H9 (cell line): ENCODE results near the gene PRPSAP2. TPM values are rescaled to one million over a fixed set of nuclear protein-coding genes. Genes with fewer than 3 reads are reported as not detected.

Experiments
- DNase-seq: peaks from one replicate; pipeline ENCODE4 v3.0.0-alpha.2; 2017
- H2AFZ ChIP-seq: one replicate; pipeline ENCODE4 v1.6.1; 2013; ENCODE audit warnings: mild to moderate bottlenecking, low read length, control low read depth, moderate library complexity
- H2AK5ac ChIP-seq: 2 replicates; pipeline ENCODE4 v1.6.1; 2013; ENCODE audit warnings: low read length, control low read depth, mixed read lengths; ENCODE audit not compliant: insufficient read length
- H2BK120ac ChIP-seq: one replicate; pipeline ENCODE4 v1.6.1; 2013; ENCODE audit warnings: low read depth, mild to moderate bottlenecking, low read length, control low read depth, inconsistent platforms; ENCODE audit not compliant: poor library complexity, severe bottlenecking
- H2BK12ac ChIP-seq: 2 replicates; pipeline ENCODE4 v1.6.1; 2013; ENCODE audit warnings: low read length, control low read depth, mixed read lengths, low read depth; ENCODE audit not compliant: insufficient read length
- H2BK15ac ChIP-seq: 2 replicates; pipeline ENCODE4 v1.6.1; 2013; ENCODE audit warnings: low read depth, low read length, control low read depth
- H2BK20ac ChIP-seq: one replicate; pipeline ENCODE4 v1.6.1; 2013; ENCODE audit warnings: low read depth, mild to moderate bottlenecking, low read length, control low read depth, inconsistent platforms; ENCODE audit not compliant: poor library complexity, severe bottlenecking
- H2BK5ac ChIP-seq: 2 replicates; pipeline ENCODE4 v1.6.1; 2013; ENCODE audit warnings: low read length, control low read depth, mixed read lengths; ENCODE audit not compliant: insufficient read length
- H3K14ac ChIP-seq: 2 replicates; pipeline ENCODE4 v1.6.1; 2013; ENCODE audit warnings: low read length, control low read depth; ENCODE audit not compliant: insufficient read depth
- H3K18ac ChIP-seq: 2 replicates; pipeline ENCODE4 v1.6.1; 2013; ENCODE audit warnings: low read depth, mild to moderate bottlenecking, mixed read lengths, low read length, control low read depth; ENCODE audit not compliant: insufficient read length
- H3K23ac ChIP-seq: 2 replicates; pipeline ENCODE4 v1.6.1; 2013; ENCODE audit warnings: low read length, control low read depth, mixed read lengths, low read depth; ENCODE audit not compliant: insufficient read length
- H3K23me2 ChIP-seq: 2 replicates; pipeline ENCODE4 v1.6.1; 2013; ENCODE audit warnings: low read depth, mild to moderate bottlenecking, mixed read lengths, low read length, control low read depth; ENCODE audit not compliant: insufficient read length, poor library complexity, severe bottlenecking
- H3K27ac ChIP-seq: 2 replicates; pipeline ENCODE4 v1.5.1; 2013; ENCODE audit warnings: low read length, control low read depth, mixed read lengths, low read depth; ENCODE audit not compliant: insufficient read length
- H3K27me3 ChIP-seq: 2 replicates; pipeline ENCODE4 v1.6.1; 2013; ENCODE audit warnings: low read length, control low read depth, inconsistent platforms; ENCODE audit not compliant: insufficient read depth
- H3K4ac ChIP-seq: 2 replicates; pipeline ENCODE4 v1.6.1; 2013; ENCODE audit warnings: low read depth, mild to moderate bottlenecking, control low read depth, inconsistent platforms, low read length, moderate library complexity
- H3K4me1 ChIP-seq: 2 replicates; pipeline ENCODE4 v1.6.1; 2013; ENCODE audit warnings: low read length, control low read depth, inconsistent platforms; ENCODE audit not compliant: insufficient read depth
- H3K4me2 ChIP-seq: 2 replicates; pipeline ENCODE4 v1.6.1; 2013; ENCODE audit warnings: low read length, control low read depth, mixed read lengths; ENCODE audit not compliant: insufficient read length, insufficient read depth
- H3K56ac ChIP-seq: 2 replicates; pipeline ENCODE4 v1.6.1; 2013; ENCODE audit warnings: low read depth, mild to moderate bottlenecking, mixed read lengths, low read length, control low read depth; ENCODE audit not compliant: insufficient read length
- H3K79me1 ChIP-seq: 2 replicates; pipeline ENCODE4 v1.6.1; 2013; ENCODE audit warnings: low read depth, mild to moderate bottlenecking, moderate library complexity, low read length, control low read depth, inconsistent platforms; ENCODE audit not compliant: insufficient read depth, poor library complexity, severe bottlenecking
- H3K79me2 ChIP-seq: 2 replicates; pipeline ENCODE4 v1.6.1; 2013; ENCODE audit warnings: low read length, control low read depth, inconsistent platforms; ENCODE audit not compliant: insufficient read depth
- H3K9ac ChIP-seq: 2 replicates; pipeline ENCODE4 v1.6.1; 2013; ENCODE audit warnings: low read length, control low read depth, mixed read lengths; ENCODE audit not compliant: insufficient read length; ENCODE audit errors: extremely low read depth
- H3K9me3 ChIP-seq: one replicate; pipeline ENCODE4 v1.6.1; 2013; ENCODE audit warnings: low read depth, low read length, inconsistent platforms; ENCODE audit not compliant: control insufficient read depth
- H3T11ph ChIP-seq: one replicate; pipeline ENCODE4 v1.6.1; 2013; ENCODE audit warnings: mild to moderate bottlenecking, low read length, control low read depth, inconsistent platforms
- H4K20me1 ChIP-seq: one replicate; pipeline ENCODE4 v1.6.1; 2013; ENCODE audit not compliant: control insufficient read depth, insufficient read length, insufficient read depth
- H4K5ac ChIP-seq: 2 replicates; pipeline ENCODE4 v1.6.1; 2013; ENCODE audit warnings: low read depth, mild to moderate bottlenecking, mixed read lengths, low read length, control low read depth; ENCODE audit not compliant: insufficient read length
- H4K8ac ChIP-seq: replicated peaks from 2 replicates; pipeline ENCODE4 v1.6.1; 2013; ENCODE audit warnings: low read length, control low read depth, mixed read lengths, low read depth; ENCODE audit not compliant: insufficient read length
- H4K91ac ChIP-seq: 2 replicates; pipeline ENCODE4 v1.6.1; 2013; ENCODE audit warnings: low read depth, mild to moderate bottlenecking, moderate library complexity, mixed read lengths, low read length, control low read depth; ENCODE audit not compliant: insufficient read length
- H3K27ac Mint-ChIP-seq, 3 experiments: 2 replicates in 2 of 3; 3 replicates in 1 of 3; pipeline ENCODE4 v1.8.0; 2020 to 2021; ENCODE audit warnings: mixed read lengths in 3 of 3, mild to moderate bottlenecking in 1 of 3, moderate library complexity in 1 of 3
- H3K27me3 Mint-ChIP-seq: 2 replicates; pipeline ENCODE4 v1.8.0; 2021; ENCODE audit warnings: low read depth, mild to moderate bottlenecking, moderate library complexity, mixed read lengths
- H3K36me3 Mint-ChIP-seq, 3 experiments: 2 replicates in 2 of 3; 3 replicates in 1 of 3; pipeline ENCODE4 v1.8.0; 2020 to 2021; ENCODE audit warnings: low read depth in 3 of 3, mixed read lengths in 3 of 3; ENCODE audit not compliant: insufficient read depth in 1 of 3
- H3K4me1 Mint-ChIP-seq, 2 experiments: 2 replicates each; pipeline ENCODE4 v1.8.0; 2020; ENCODE audit warnings: mixed read lengths in 2 of 2
- H3K4me3 Mint-ChIP-seq, 2 experiments: 2 replicates in 1 of 2; 3 replicates in 1 of 2; pipeline ENCODE4 v1.8.0; 2020 to 2021; ENCODE audit warnings: mild to moderate bottlenecking in 2 of 2, mixed read lengths in 2 of 2, moderate library complexity in 1 of 2
- H3K9me3 Mint-ChIP-seq, 2 experiments: 2 replicates in 1 of 2; 3 replicates in 1 of 2; pipeline ENCODE4 v1.8.0; 2020; ENCODE audit warnings: mild to moderate bottlenecking in 2 of 2, mixed read lengths in 2 of 2, moderate library complexity in 1 of 2
- WGBS: extraction: QIAGEN DNeasy Blood & Tissue Kit; methylation state at CpG from one replicate; pipeline ENCODE4 v1.1.7; 2013; ENCODE audit warnings: missing lambda C conversion rate, low lambda C conversion rate, mixed read lengths; ENCODE audit not compliant: insufficient read length; ENCODE audit errors: extremely low coverage; 5-methylcytosine and 5-hydroxymethylcytosine counted together
- total RNA-seq: library from RNA; stranded (reverse); gene quantifications from 2 replicates; pipeline ENCODE4 v1.2.1, GENCODE V29; 2021
- TF ChIP-seq, protein P1 (sequence below): fragments of 200-600 bp; sonication (generic); conservative IDR thresholded peaks from 3 replicates; pipeline ENCODE4 v1.8.0; 2021; ENCODE audit warnings: antibody characterized with exemption, mild to moderate bottlenecking

The PRPSAP2 gene
- total RNA-seq, 1 experiment from 2014 or later, result 58.0 TPM

DNA sequence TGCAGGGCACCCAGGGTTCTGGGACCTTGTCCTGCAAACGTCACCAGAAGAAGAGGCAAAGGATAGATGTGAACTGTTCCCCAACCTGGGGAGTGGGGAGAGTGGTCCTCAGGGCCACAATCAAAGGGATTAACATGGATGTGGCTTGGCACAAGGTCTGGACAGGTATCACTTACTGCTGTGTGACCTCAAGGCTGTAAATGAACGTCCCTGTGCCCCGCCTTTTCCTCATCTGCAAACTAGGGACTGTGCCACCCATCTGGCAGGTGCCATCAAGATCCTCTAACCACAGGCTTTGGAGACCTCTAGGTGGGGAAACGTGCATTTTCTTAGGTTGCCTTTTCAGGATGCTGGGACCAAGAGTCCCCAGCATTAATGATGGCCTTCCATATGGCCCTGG is 119.1 kb downstream of the PRPSAP2 start:
- WGBS, result no CpG with 5 or more reads among the region's 4 CpGs
- TF ChIP-seq, protein P1, sequence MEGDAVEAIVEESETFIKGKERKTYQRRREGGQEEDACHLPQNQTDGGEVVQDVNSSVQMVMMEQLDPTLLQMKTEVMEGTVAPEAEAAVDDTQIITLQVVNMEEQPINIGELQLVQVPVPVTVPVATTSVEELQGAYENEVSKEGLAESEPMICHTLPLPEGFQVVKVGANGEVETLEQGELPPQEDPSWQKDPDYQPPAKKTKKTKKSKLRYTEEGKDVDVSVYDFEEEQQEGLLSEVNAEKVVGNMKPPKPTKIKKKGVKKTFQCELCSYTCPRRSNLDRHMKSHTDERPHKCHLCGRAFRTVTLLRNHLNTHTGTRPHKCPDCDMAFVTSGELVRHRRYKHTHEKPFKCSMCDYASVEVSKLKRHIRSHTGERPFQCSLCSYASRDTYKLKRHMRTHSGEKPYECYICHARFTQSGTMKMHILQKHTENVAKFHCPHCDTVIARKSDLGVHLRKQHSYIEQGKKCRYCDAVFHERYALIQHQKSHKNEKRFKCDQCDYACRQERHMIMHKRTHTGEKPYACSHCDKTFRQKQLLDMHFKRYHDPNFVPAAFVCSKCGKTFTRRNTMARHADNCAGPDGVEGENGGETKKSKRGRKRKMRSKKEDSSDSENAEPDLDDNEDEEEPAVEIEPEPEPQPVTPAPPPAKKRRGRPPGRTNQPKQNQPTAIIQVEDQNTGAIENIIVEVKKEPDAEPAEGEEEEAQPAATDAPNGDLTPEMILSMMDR, result no peak
- Mint-ChIP-seq H3K4me1 (peaks cover 6 to 9% of the 10 kb centered on the region in 2 experiments), H3K27me3 (no peaks in the 10 kb centered on the region), H3K9me3 (no peaks in the 10 kb centered on the region), H3K4me3 (no peak overlapping the region), H3K36me3 (peaks cover 24 to 57% (median 43%) of the 10 kb centered on the region in 3 experiments; a peak in 6 of 7 replicates), H3K27ac (no peak overlapping the region)
- Histone ChIP-seq H4K20me1 (no peaks in the 10 kb centered on the region), H4K8ac (no peak overlapping the region), H4K91ac (no peak overlapping the region), H2BK15ac (no peak overlapping the region), H2BK12ac (no peak overlapping the region), H3K23ac (no peak overlapping the region), H3K27me3 (no peaks in the 10 kb centered on the region), H3K4ac (no peak overlapping the region), H2BK120ac (no peak overlapping the region), H2AK5ac (no peak overlapping the region), H3K56ac (no peak overlapping the region), H3K4me1 (no peaks in the 10 kb centered on the region), H3K23me2 (no peaks in the 10 kb centered on the region), H3K9me3 (no peaks in the 10 kb centered on the region), H3K18ac (no peak overlapping the region), H2AFZ (no peak overlapping the region), H4K5ac (no peak overlapping the region), H3K9ac (no peak overlapping the region), H3K4me2 (no peak overlapping the region), H3K27ac (no peak overlapping the region), H3T11ph (no peak overlapping the region), H3K79me1 (no peaks in the 10 kb centered on the region), H3K14ac (no peak overlapping the region), H3K79me2 (no peaks in the 10 kb centered on the region), H2BK5ac (no peak overlapping the region), H2BK20ac (no peak overlapping the region)
- no peak for DNase-seq
